Mucosa of rectum (tissue), 2 donors: ENCODE data around the gene P4HTM.

Experiments
- H3K27ac ChIP-seq, 2 donors: one replicate each; pipeline ENCODE4 v1.7.0; 2013; ENCODE audit warnings: inconsistent platforms in 2 of 2, low read depth in 2 of 2, low read length in 2 of 2
- H3K27me3 ChIP-seq, 2 donors: one replicate each; pipeline ENCODE4 v1.7.0; 2013; ENCODE audit warnings: low read length in 2 of 2; ENCODE audit not compliant: control insufficient read depth in 2 of 2, insufficient read depth in 2 of 2
- H3K36me3 ChIP-seq, 2 donors: one replicate each; pipeline ENCODE4 v1.7.0; 2013; ENCODE audit warnings: low read length in 2 of 2; ENCODE audit not compliant: control insufficient read depth in 2 of 2, insufficient read depth in 2 of 2
- H3K4me1 ChIP-seq, 2 donors: one replicate each; pipeline ENCODE4 v1.7.0; 2013; ENCODE audit warnings: low read length in 2 of 2, mild to moderate bottlenecking in 1 of 2; ENCODE audit not compliant: control insufficient read depth in 2 of 2, insufficient read depth in 2 of 2
- H3K4me3 ChIP-seq, 2 donors: one replicate each; pipeline ENCODE4 v1.7.0; 2013; ENCODE audit warnings: low read length in 2 of 2
- H3K9ac ChIP-seq, 2 donors: one replicate each; pipeline ENCODE4 v1.7.0; 2013; ENCODE audit warnings: low read length in 2 of 2, low read depth in 1 of 2, mild to moderate bottlenecking in 1 of 2
- H3K9me3 ChIP-seq, 2 donors: one replicate each; pipeline ENCODE4 v1.7.0; 2013; ENCODE audit warnings: low read length in 2 of 2; ENCODE audit not compliant: control insufficient read depth in 2 of 2
- donor health status: healthy.
- donor health status: Normal muscosa, but diverticular disease.

The P4HTM gene

GRCh38 chr3:48989796-48990635, at the start of gene P4HTM:
TSS of gene P4HTM (plus strand) at chr3:48990241. CDS start at chr3:48990257, 16 bp downstream.
- Histone ChIP-seq H3K36me3 (peaks cover 2 to 7% of the 10 kb centered on the region in 2 donors), H3K4me1 (peaks cover 18 to 20% of the 10 kb centered on the region in 2 donors), H3K27me3 (no peaks in the 10 kb centered on the region), H3K4me3 (peak within 1 kb of the TSS; percentile 72 to 87), H3K9ac (peak within 1 kb of the TSS; percentile 77 to 80), H3K27ac (peak within 1 kb of the TSS; percentile 76 to 88), H3K9me3 (no peaks in the 10 kb centered on the region)

DNA sequence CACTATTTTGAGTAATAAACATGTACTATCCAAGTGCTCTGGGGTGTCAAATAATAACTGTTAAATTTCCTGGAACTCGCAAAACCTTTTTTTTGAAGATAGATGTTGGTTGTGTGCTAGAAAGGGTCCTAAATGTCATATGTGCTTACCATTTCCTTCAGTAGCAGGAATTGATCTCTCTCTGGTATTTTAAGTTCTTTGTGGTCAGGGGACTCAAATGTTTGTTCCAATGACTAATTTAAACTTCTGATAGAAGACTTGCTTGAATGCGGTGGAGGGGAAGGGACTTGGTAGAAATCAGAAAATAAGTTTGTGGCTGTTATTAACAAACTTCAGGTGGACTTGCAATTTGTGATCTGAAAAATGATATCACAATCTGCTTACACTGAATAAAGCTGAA, 44.6 kb upstream of the P4HTM start:
- no peaks in the 10 kb centered on the region for H3K9me3 ChIP-seq
- H3K27ac ChIP-seq = no peak overlapping the region
- no peak overlapping the region for H3K4me3 ChIP-seq
- H3K27me3 ChIP-seq = no peaks in the 10 kb centered on the region
- peaks cover 0 to 2% of the 10 kb centered on the region in 2 donors for H3K4me1 ChIP-seq
- no peak overlapping the region for H3K9ac ChIP-seq
- peaks cover 5 to 6% of the 10 kb centered on the region in 2 donors for H3K36me3 ChIP-seq

DNA sequence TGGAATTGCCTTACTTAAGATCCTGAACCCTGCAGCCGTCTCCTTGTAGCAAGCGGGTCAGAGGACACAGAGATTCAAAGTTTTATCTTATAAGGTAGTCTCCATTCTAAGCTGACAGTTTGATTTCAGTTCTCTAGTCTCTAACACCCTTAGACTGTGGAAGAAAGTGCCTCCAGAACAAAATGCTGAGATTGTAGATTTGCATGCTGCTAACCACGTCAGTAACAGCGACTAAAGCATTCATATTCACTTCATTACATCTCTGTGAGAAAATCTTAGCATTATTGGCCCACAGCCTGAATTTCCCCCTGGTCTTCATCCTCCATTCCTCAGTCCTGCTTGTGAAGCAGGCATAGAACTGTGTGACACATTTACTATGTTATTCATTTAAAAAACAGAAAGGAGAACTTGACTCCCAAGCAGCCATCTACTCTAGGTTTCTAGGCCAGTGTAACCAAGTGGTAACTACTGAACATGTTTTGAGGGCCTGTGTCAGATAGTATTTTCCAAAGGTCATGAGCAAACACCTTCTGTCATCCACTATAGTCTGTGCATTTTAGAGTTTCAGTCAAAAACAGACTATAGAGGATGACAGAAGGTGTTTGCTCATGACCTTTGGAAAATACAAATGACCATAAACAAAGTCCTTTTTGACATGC, 44.0 kb upstream of the P4HTM start:
- no peaks in the 10 kb centered on the region for H3K27me3 ChIP-seq
- H3K9ac ChIP-seq = no peak overlapping the region
- no peak overlapping the region for H3K4me3 ChIP-seq
- no peaks in the 10 kb centered on the region for H3K9me3 ChIP-seq
- H3K27ac ChIP-seq = no peak overlapping the region
- peaks cover 0 to 2% of the 10 kb centered on the region in 2 donors for H3K4me1 ChIP-seq
- H3K36me3 ChIP-seq = peaks cover 5 to 6% of the 10 kb centered on the region in 2 donors

GRCh38 chr3:48949376-48949717, 40.7 kb upstream of the P4HTM start:
- H3K4me3 ChIP-seq = no peak overlapping the region

DNA sequence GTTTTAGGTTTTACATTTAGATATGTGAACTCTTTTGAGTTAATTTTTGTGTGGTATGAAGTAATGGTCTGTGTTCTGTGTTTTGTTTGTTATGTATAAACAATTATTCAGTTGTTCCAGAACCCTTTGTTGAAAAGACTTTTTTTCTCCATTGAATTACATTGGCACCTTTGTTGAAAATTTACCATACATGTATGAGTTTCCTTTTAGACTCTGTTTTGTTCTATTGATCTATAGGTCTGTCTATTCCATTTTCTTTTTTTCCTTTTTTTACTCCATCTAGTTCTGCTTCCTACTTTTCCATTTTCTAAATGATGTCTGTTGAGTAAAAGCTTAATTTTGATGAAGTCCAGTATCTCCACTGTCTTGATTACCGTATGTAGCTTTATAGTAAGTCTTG, 40.0 kb upstream of the P4HTM start:
- H3K36me3 ChIP-seq = peaks cover 0 to 7% of the 10 kb centered on the region in 2 donors
- no peak overlapping the region for H3K4me3 ChIP-seq
- no peak overlapping the region for H3K27ac ChIP-seq
- peaks cover 0 to 2% of the 10 kb centered on the region in 2 donors for H3K4me1 ChIP-seq
- H3K9ac ChIP-seq = no peak overlapping the region
- no peaks in the 10 kb centered on the region for H3K9me3 ChIP-seq
- H3K27me3 ChIP-seq = no peaks in the 10 kb centered on the region

More at GRCh38 chr3:48949376-48949717, 40.7 kb upstream of the P4HTM start:
- Histone ChIP-seq H3K9me3 (no peaks in the 10 kb centered on the region), H3K9ac (no peak overlapping the region), H3K27me3 (no peaks in the 10 kb centered on the region), H3K4me1 (peaks cover 0 to 2% of the 10 kb centered on the region in 2 donors), H3K36me3 (peaks cover 5 to 7% of the 10 kb centered on the region in 2 donors), H3K27ac (no peak overlapping the region)

- H3K27ac ChIP-seq = no peak overlapping the region
- no peaks in the 10 kb centered on the region for H3K9me3 ChIP-seq
- H3K4me1 ChIP-seq = no peaks in the 10 kb centered on the region
- no peaks in the 10 kb centered on the region for H3K27me3 ChIP-seq
- H3K9ac ChIP-seq = no peak overlapping the region
- H3K4me3 ChIP-seq = no peak overlapping the region
- H3K36me3 ChIP-seq = peaks cover 0 to 7% of the 10 kb centered on the region in 2 donors
Measured at GRCh38 chr3:48951764-48952163, 38.3 kb upstream of the P4HTM start.

DNA sequence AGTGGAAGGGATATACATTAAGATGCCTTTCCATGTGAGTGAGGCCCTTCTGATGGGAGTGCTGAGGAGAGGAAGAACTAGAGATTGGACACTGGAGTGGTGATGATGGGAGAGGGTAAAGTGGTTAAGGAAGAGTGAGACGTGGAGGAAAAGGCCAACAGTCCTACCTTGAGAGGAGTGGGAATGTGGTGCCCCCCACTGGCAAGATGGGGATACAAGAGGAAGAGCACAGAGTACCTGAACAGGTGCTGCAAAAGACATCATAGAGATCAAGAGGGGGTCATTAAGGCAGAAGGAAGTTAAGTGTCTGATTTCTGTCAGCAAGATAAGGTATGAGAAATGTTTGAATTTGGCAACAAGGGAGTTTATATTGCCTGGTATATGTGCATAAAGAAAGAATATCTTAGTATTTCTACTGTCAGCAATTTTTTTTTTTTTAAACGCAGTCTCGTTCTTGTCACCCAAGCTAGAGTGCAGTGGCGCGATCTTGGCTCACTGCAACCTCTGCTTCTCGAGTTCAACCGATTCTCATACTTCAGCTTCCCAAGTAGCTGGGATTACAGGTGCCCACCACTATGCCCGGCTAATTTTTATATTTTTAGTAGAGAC, 37.4 kb upstream of the P4HTM start:
- Histone ChIP-seq H3K9ac (no peak overlapping the region), H3K9me3 (no peaks in the 10 kb centered on the region), H3K36me3 (peaks cover 0 to 7% of the 10 kb centered on the region in 2 donors), H3K4me1 (no peaks in the 10 kb centered on the region), H3K27ac (no peak overlapping the region), H3K4me3 (no peak overlapping the region), H3K27me3 (no peaks in the 10 kb centered on the region)

DNA sequence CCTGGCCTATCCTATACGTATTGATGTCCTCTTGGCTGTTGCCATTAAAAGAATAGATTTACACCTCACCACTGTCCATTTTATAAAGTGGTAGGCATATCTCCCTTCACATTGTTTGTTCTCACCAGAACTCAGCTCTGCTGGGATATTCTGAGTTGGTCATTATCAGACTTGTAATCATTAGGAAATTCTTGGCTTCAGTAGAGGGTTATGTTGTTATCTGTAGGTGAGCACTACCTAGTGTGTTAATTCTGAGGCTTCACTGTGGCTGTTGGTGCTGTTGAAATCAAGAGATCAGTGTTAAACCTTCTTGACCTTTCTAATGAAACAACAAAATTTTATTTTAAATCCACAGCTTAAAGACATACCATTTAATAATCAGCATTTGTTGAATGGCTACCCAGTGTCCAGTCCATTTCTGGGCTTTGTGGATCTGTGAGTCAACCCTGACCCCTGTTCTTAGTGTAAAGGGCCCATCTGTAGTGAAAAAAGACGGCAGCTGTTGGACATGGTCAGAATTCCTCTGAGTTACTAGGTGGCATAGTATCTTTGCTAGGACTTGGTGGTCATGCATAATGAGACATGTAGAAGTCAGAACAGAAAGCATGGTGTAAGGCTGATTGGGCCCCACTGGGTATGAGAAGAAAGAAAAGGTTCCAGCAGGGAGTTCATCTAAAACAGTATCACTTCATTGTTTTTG, 32.9 kb upstream of the P4HTM start:
- Histone ChIP-seq H3K27ac (no peak overlapping the region), H3K9me3 (no peaks in the 10 kb centered on the region), H3K4me3 (no peak overlapping the region), H3K4me1 (no peaks in the 10 kb centered on the region), H3K27me3 (no peaks in the 10 kb centered on the region), H3K9ac (no peak overlapping the region), H3K36me3 (peaks cover 4 to 18% of the 10 kb centered on the region in 2 donors)

DNA sequence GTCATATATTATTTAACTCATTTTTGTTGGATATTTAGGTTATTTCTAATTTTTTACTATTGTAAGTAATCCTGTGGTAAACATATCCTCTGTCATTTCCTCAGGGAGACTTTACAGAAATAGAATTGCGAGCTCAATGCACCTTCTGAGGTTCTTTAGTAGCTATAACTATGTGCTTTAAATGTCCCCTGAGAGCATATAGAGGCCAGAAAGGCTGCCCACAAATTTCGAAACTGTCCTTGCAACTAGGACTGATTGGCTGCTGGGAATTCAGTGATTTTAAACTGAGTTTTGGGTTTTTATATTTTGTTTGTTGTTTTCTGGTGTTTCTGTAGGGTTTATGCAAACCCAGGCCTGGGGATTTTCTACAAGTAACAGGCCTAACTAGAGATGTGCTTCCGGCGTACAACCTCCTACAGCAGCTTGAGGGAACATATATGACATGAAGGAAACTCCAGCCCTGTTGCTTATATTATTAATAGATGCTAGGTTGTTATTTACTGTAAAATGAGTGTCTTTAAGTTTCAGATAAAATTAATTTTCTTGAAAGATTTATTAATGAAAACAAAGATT, 29.1 kb upstream of the P4HTM start:
- Histone ChIP-seq H3K27ac (no peak overlapping the region), H3K36me3 (peaks cover 14 to 21% of the 10 kb centered on the region in 2 donors)

More for the DNA sequence above, 29.1 kb upstream of the P4HTM start:
- H3K4me1 ChIP-seq = peaks cover 0 to 7% of the 10 kb centered on the region in 2 donors
- no peak overlapping the region for H3K4me3 ChIP-seq
- H3K9ac ChIP-seq = no peak overlapping the region
- no peaks in the 10 kb centered on the region for H3K9me3 ChIP-seq
- no peaks in the 10 kb centered on the region for H3K27me3 ChIP-seq
